Kidney epithelial cell (primary cell): Measurements from ENCODE around the gene NECAB2. TPM values are rescaled to one million over a fixed set of nuclear protein-coding genes. Genes with fewer than 3 reads are reported as not detected.

Source experiments
- DNase-seq: peaks from one replicate; pipeline ENCODE4 v3.0.0-alpha.2; 2010; ENCODE audit warnings: low read depth
- H3K27me3 ChIP-seq: 2 replicates; pipeline ENCODE4 v1.6.0; 2011; ENCODE audit warnings: low read length; ENCODE audit not compliant: control insufficient read depth, insufficient read depth
- H3K36me3 ChIP-seq: 2 replicates; pipeline ENCODE4 v1.5.1; 2011; ENCODE audit warnings: low read length; ENCODE audit not compliant: control insufficient read depth, insufficient read depth
- H3K4me3 ChIP-seq: 2 replicates; pipeline ENCODE4 v1.5.1; 2011; ENCODE audit warnings: low read depth, mild to moderate bottlenecking, control low read depth, low read length
- CTCF ChIP-seq: IDR thresholded peaks from 2 replicates; pipeline ENCODE4 v1.5.1; 2011; ENCODE audit warnings: mild to moderate bottlenecking, moderate library complexity, low read length, control low read depth, inconsistent platforms; ENCODE audit not compliant: insufficient read depth, poor library complexity, severe bottlenecking
- total RNA-seq: library from RNA; depleted of rRNA; stranded (reverse); fragments of >200 nt; gene quantifications from 2 replicates; pipeline ENCODE4 v1.2.3, GENCODE V29; 2015

Gene NECAB2
- total RNA-seq, 1 donor from 2014 or later: not detected

GRCh38 chr16:83931556-83931955 is 36.5 kb upstream of the NECAB2 start:
- DNase-seq: no peak
- TF ChIP-seq CTCF: no peak
- Histone ChIP-seq H3K4me3 (no peak overlapping the region), H3K27me3 (peaks cover 9% of the 10 kb centered on the region), H3K36me3 (no peaks in the 10 kb centered on the region)

GRCh38 chr16:83932304-83932703 is 35.7 kb upstream of the NECAB2 start:
- H3K27me3 ChIP-seq: peaks cover 9% of the 10 kb centered on the region
- TF ChIP-seq CTCF: no peak
- no peak overlapping the region for H3K4me3 ChIP-seq
- no peak for DNase-seq
- no peaks in the 10 kb centered on the region for H3K36me3 ChIP-seq

- peaks cover 9% of the 10 kb centered on the region for H3K27me3 ChIP-seq
- no peak for DNase-seq
Observed at GRCh38 chr16:83932955-83933673, 34.9 kb upstream of the NECAB2 start.

GRCh38 chr16:83933885-83934683 is 34.0 kb upstream of the NECAB2 start:
- H3K36me3 ChIP-seq: no peaks in the 10 kb centered on the region
- no peak for TF ChIP-seq CTCF

More at GRCh38 chr16:83932955-83933673, 34.9 kb upstream of the NECAB2 start:
- TF ChIP-seq CTCF: no peak
- no peak overlapping the region for H3K4me3 ChIP-seq
- H3K36me3 ChIP-seq: no peaks in the 10 kb centered on the region

GRCh38 chr16:83934684-83934977 is 33.4 kb upstream of the NECAB2 start:
- no peak overlapping the region for H3K4me3 ChIP-seq
- peaks cover 9% of the 10 kb centered on the region for H3K27me3 ChIP-seq
- H3K36me3 ChIP-seq: no peaks in the 10 kb centered on the region
- no peak for DNase-seq
- TF ChIP-seq CTCF: no peak

More at GRCh38 chr16:83933885-83934683, 34.0 kb upstream of the NECAB2 start:
- Histone ChIP-seq H3K27me3 (peaks cover 9% of the 10 kb centered on the region), H3K4me3 (no peak overlapping the region)
- no peak for DNase-seq
